IMR-90 (cell line): ENCODE data around the gene BLZF1. TPM values are rescaled to one million over a fixed set of nuclear protein-coding genes. Genes with fewer than 3 reads are reported as not detected.

Experiments used
- ATAC-seq: fragments of 200-7000 bp; cut with Tn5 transposase; 2 replicates; pipeline ENCODE4 v1.9.1; 2020; ENCODE audit warnings: low read depth, mild to moderate bottlenecking, moderate library complexity
- BruUV-seq: library from RNA; stranded (reverse); fragments of 400-500 nt; replicated peaks from 2 replicates; lab custom pipeline; 2021; lab: Mats Ljungman, UMichigan
- CTCF ChIA-PET: fragments of 300-600 bp; formaldehyde crosslinking; extraction: SDS; loops from one replicate; lab custom pipeline; 2021; ENCODE audit warnings: antibody characterized with exemption; lab: Yijun Ruan, JAX
- POLR2A ChIA-PET: fragments of 300-600 bp; sonication (Branson Sonifier 250); formaldehyde crosslinking; loops from one replicate; lab custom pipeline; 2022; ENCODE audit warnings: antibody characterized with exemption; ENCODE audit not compliant: unreplicated experiment; lab: Charles Lee
- DNase-seq: peaks from one replicate; pipeline ENCODE4 v3.0.0; 2013
- H2AFZ ChIP-seq: replicated peaks from 2 replicates; pipeline ENCODE3; 2013; ENCODE audit warnings: low read length, mild to moderate bottlenecking; ENCODE audit not compliant: poor library complexity
- H2AK5ac ChIP-seq: 2 replicates; pipeline ENCODE4 v1.6.1; 2013; ENCODE audit warnings: low read depth, low read length, inconsistent platforms
- H2AK9ac ChIP-seq: replicated peaks from 2 replicates; pipeline ENCODE3; 2013; ENCODE audit warnings: mild to moderate bottlenecking, low read depth, low read length, moderate library complexity; ENCODE audit not compliant: poor library complexity
- H2BK120ac ChIP-seq: 2 replicates; pipeline ENCODE4 v1.6.1; 2013; ENCODE audit warnings: low read depth, low read length, inconsistent platforms
- H2BK15ac ChIP-seq: 3 replicates; pipeline ENCODE4 v1.6.1; 2013; ENCODE audit warnings: low read depth, low read length, inconsistent platforms
- H2BK20ac ChIP-seq: 2 replicates; pipeline ENCODE4 v1.6.1; 2013; ENCODE audit warnings: low read depth, mild to moderate bottlenecking, inconsistent platforms, low read length, moderate library complexity
- H2BK5ac ChIP-seq: 2 replicates; pipeline ENCODE4 v1.6.1; 2013; ENCODE audit warnings: mild to moderate bottlenecking, low read depth, low read length, inconsistent platforms; ENCODE audit not compliant: poor library complexity, severe bottlenecking
- H3K14ac ChIP-seq: replicated peaks from 2 replicates; pipeline ENCODE4 v1.6.1; 2013; ENCODE audit warnings: low read depth, low read length, inconsistent platforms
- H3K18ac ChIP-seq: 2 replicates; pipeline ENCODE4 v1.6.1; 2013; ENCODE audit warnings: low read depth, low read length, control low read depth
- H3K23ac ChIP-seq: 2 replicates; pipeline ENCODE4 v1.6.1; 2013; ENCODE audit warnings: low read depth, low read length, inconsistent platforms
- H3K27ac ChIP-seq: 2 replicates; pipeline ENCODE4 v1.5.1; 2013; ENCODE audit warnings: mild to moderate bottlenecking, control low read depth, low read length; ENCODE audit not compliant: insufficient read depth
- H3K27me3 ChIP-seq: 2 replicates; pipeline ENCODE4 v1.6.1; 2013; ENCODE audit warnings: low read length; ENCODE audit not compliant: control insufficient read depth, insufficient read depth
- H3K36me3 ChIP-seq: 2 replicates; pipeline ENCODE4 v1.6.1; 2013; ENCODE audit warnings: low read length, mixed read lengths; ENCODE audit not compliant: control insufficient read depth, insufficient read depth
- H3K4ac ChIP-seq: 2 replicates; pipeline ENCODE4 v1.6.1; 2013; ENCODE audit warnings: low read depth, low read length, inconsistent platforms
- H3K4me1 ChIP-seq: 2 replicates; pipeline ENCODE4 v1.6.1; 2013; ENCODE audit warnings: low read length, mixed read lengths; ENCODE audit not compliant: control insufficient read depth, insufficient read depth
- H3K4me2 ChIP-seq: 2 replicates; pipeline ENCODE4 v1.6.1; 2013; ENCODE audit warnings: low read depth, mild to moderate bottlenecking, control low read depth, low read length, moderate library complexity
- H3K4me3 ChIP-seq: 2 replicates; pipeline ENCODE4 v1.5.1; 2013; ENCODE audit warnings: low read depth, mild to moderate bottlenecking, control low read depth, low read length, moderate library complexity; ENCODE audit not compliant: insufficient read depth
- H3K56ac ChIP-seq: 2 replicates; pipeline ENCODE4 v1.6.1; 2013; ENCODE audit warnings: low read length, inconsistent platforms; ENCODE audit not compliant: insufficient read depth; ENCODE audit errors: extremely low read depth
- H3K79me1 ChIP-seq, 2 experiments: 2 replicates each; pipeline ENCODE4 v1.6.1; 2013; ENCODE audit warnings: low read length in 2 of 2, inconsistent platforms in 1 of 2, low read depth in 1 of 2
- H3K9ac ChIP-seq: 2 replicates; pipeline ENCODE4 v1.6.1; 2013; ENCODE audit warnings: low read depth, low read length, control low read depth
- H3K9me1 ChIP-seq: 2 replicates; pipeline ENCODE4 v1.6.1; 2013; ENCODE audit warnings: low read length, inconsistent platforms; ENCODE audit not compliant: insufficient read depth
- H3K9me3 ChIP-seq: 2 replicates; pipeline ENCODE4 v1.6.1; 2013; ENCODE audit warnings: low read length; ENCODE audit not compliant: control insufficient read depth, insufficient read depth
- H4K20me1 ChIP-seq: 2 replicates; pipeline ENCODE4 v1.6.1; 2013; ENCODE audit warnings: low read length, inconsistent platforms; ENCODE audit not compliant: insufficient read depth
- H4K5ac ChIP-seq: 2 replicates; pipeline ENCODE4 v1.6.1; 2013; ENCODE audit warnings: mild to moderate bottlenecking, low read depth, low read length, control low read depth
- H4K8ac ChIP-seq, 2 experiments: 2 replicates each; pipeline ENCODE4 v1.6.1; 2013; ENCODE audit warnings: low read depth in 2 of 2, low read length in 2 of 2, control low read depth in 1 of 2, inconsistent platforms in 1 of 2
- H4K91ac ChIP-seq: 2 replicates; pipeline ENCODE4 v1.6.1; 2013; ENCODE audit warnings: low read depth, low read length, inconsistent platforms; ENCODE audit not compliant: insufficient read depth
- BHLHE40 ChIP-seq: fragments of 150-350 bp; IDR thresholded peaks from 2 replicates; pipeline ENCODE4 v1.6.1; 2016; ENCODE audit warnings: mild to moderate bottlenecking, low read depth, low read length
- CEBPB ChIP-seq: IDR thresholded peaks from 2 replicates; pipeline ENCODE4 v1.6.1; 2012; ENCODE audit warnings: low read depth, low read length, improper control_type of control experiment
- ELK1 ChIP-seq: fragments of 150-350 bp; IDR thresholded peaks from 2 replicates; pipeline ENCODE4 v1.6.1; 2016; ENCODE audit warnings: low read depth, mild to moderate bottlenecking, low read length, moderate library complexity, borderline replicate concordance
- MAZ ChIP-seq: IDR thresholded peaks from 2 replicates; pipeline ENCODE4 v1.6.1; 2012; ENCODE audit warnings: low read depth, mild to moderate bottlenecking, low read length, improper control_type of control experiment, moderate library complexity, borderline replicate concordance
- RCOR1 ChIP-seq: IDR thresholded peaks from 2 replicates; pipeline ENCODE4 v1.6.1; 2012; ENCODE audit warnings: mild to moderate bottlenecking, low read length, improper control_type of control experiment; ENCODE audit not compliant: insufficient replicate concordance
- SMC3 ChIP-seq: fragments of 150-350 bp; IDR thresholded peaks from 2 replicates; pipeline ENCODE4 v1.6.1; 2016; ENCODE audit warnings: low read depth, mild to moderate bottlenecking, antibody characterized with exemption, low read length, moderate library complexity
- USF2 ChIP-seq: fragments of 150-350 bp; IDR thresholded peaks from 2 replicates; pipeline ENCODE4 v1.6.1; 2017; ENCODE audit warnings: mild to moderate bottlenecking, antibody characterized with exemption, low read length, low read depth
- WGBS, 2 experiments: methylation state at CpG; one replicate each; pipeline versions ENCODE4 v1.1.5 to v1.1.7; 2013; ENCODE audit warnings: missing lambda C conversion rate in 2 of 2; ENCODE audit not compliant: insufficient read length in 1 of 2; ENCODE audit errors: extremely low coverage in 2 of 2; 5-methylcytosine and 5-hydroxymethylcytosine counted together
- dilution Hi-C: fragments of 300-500 bp; cut with HindIII; formaldehyde crosslinking; loops from one replicate; pipeline ENCODE4 v1.14.3; 2018; ENCODE audit warnings: low sequenced_read_pairs; ENCODE audit not compliant: unreplicated experiment
- in situ Hi-C: fragments of 300-500 bp; cut with MboI; formaldehyde crosslinking; loops from 3 replicates; pipeline ENCODE4 v1.14.3; 2019; ENCODE audit warnings: low sequenced_read_pairs, inconsistent platforms, mixed read lengths
- intact Hi-C: fragments of 100-400 bp; cut with micrococcal nuclease; formaldehyde crosslinking; loops from 2 replicates; pipeline ENCODE4 v1.10.0; 2022
- polyA plus RNA-seq, 3 experiments: library from polyadenylated mRNA; depleted of rRNA; stranded (reverse); fragments of >200 nt; gene quantifications; 2 replicates each; pipeline ENCODE4 v1.2.3, GENCODE V29; 2012; ENCODE audit warnings: low replicate concordance in 1 of 3
- total RNA-seq: library from RNA; depleted of rRNA; stranded (reverse); fragments of >200 nt; gene quantifications from 2 replicates; pipeline ENCODE4 v1.2.3, GENCODE V29; 2012

Gene BLZF1
- total and polyA plus RNA-seq, 2 of the 4 experiments (the other 2 are of a cell fraction): 14.2 to 24.2 TPM

- Histone ChIP-seq H2BK120ac (no peak overlapping the region), H2BK15ac (no peak overlapping the region), H3K9ac (no peak overlapping the region), H4K5ac (no peak overlapping the region), H3K4me3 (no peak overlapping the region), H3K14ac (no peak overlapping the region; the same call in 1 of the 2 replicates), H2AK5ac (peak overlapping the region; percentile 81; the same call in 1 of the 2 replicates), H3K9me3 (no peaks in the 10 kb centered on the region), H3K9me1 (peaks cover 2% of the 10 kb centered on the region; the same call in 1 of the 2 replicates), H3K56ac (no peak overlapping the region), H3K18ac (no peak overlapping the region), H3K27ac (no peak overlapping the region), H3K4me1 (peaks cover 8% of the 10 kb centered on the region), H3K27me3 (no peaks in the 10 kb centered on the region), H2BK5ac (no peak overlapping the region), H2AFZ (no peak overlapping the region), H2AK9ac (no peak overlapping the region), H3K79me1 (peaks cover 12 to 19% of the 10 kb centered on the region in 2 experiments), H4K20me1 (no peaks in the 10 kb centered on the region), H3K4me2 (no peak overlapping the region), H3K23ac (no peak overlapping the region), H4K8ac (no peak overlapping the region), H3K4ac (no peak overlapping the region), H2BK20ac (no peak overlapping the region), H3K36me3 (no peaks in the 10 kb centered on the region), H4K91ac (no peak overlapping the region)
- ChIA-PET CTCF (interaction anchor here (1.1 to 1.9 kb wide), 2 partner anchors 12 to 37 kb away, joined by 4 to 6 read pairs; no protein-coding TSS in a partner anchor), POLR2A (interaction anchor here (0.5 kb wide), 1 partner anchor 1159 kb away, joined by 4 read pairs; no protein-coding TSS in a partner anchor)
- no CpG with 5 or more reads among the region's 1 CpG for WGBS, 2 experiments
- dilution Hi-C loops (no loop called here), intact Hi-C loops (no loop called here), in situ Hi-C loops (loop anchor here (25.0 kb wide), 1 partner anchor 1023 kb away; no protein-coding TSS in a partner anchor)
- no peak for ATAC-seq
- BruUV-seq: no TSS peak
- peak; percentile 2 for DNase-seq
- no peak for TF ChIP-seq BHLHE40
- no peak for TF ChIP-seq MAZ
- no peak for TF ChIP-seq SMC3
- TF ChIP-seq RCOR1: no peak
- no peak for TF ChIP-seq ELK1
- TF ChIP-seq USF2: no peak
- TF ChIP-seq CEBPB: no peak
These were observed 7.6 kb upstream of the BLZF1 start for GRCh38 chr1:169360415-169360814.
